Astrocyte (in vitro differentiated cells and primary cell): Measurements from ENCODE around the gene NCDN.

ENCODE experiments used
- CTCF ChIP-seq: IDR thresholded peaks from 2 replicates; pipeline ENCODE4 v1.5.1; 2011; ENCODE audit warnings: low read depth, mild to moderate bottlenecking, inconsistent platforms, low read length, moderate library complexity; ENCODE audit not compliant: insufficient read depth
- EZH2 ChIP-seq: IDR thresholded peaks from 2 replicates; pipeline ENCODE4 v1.6.1; 2012; ENCODE audit warnings: mild to moderate bottlenecking, low read length, inconsistent platforms; ENCODE audit not compliant: insufficient read depth

- TF ChIP-seq CTCF (no peak), EZH2 (no peak)
These were observed 1.8 kb upstream of the NCDN start for GRCh38 chr1:35555601-35556477.
